Mucosa of rectum (tissue), 2 donors: Measurements from ENCODE around the gene KIT.

Experiments
- H3K27ac ChIP-seq, 2 donors: one replicate each; pipeline ENCODE4 v1.7.0; 2013; ENCODE audit warnings: inconsistent platforms in 2 of 2, low read depth in 2 of 2, low read length in 2 of 2
- H3K27me3 ChIP-seq, 2 donors: one replicate each; pipeline ENCODE4 v1.7.0; 2013; ENCODE audit warnings: low read length in 2 of 2; ENCODE audit not compliant: control insufficient read depth in 2 of 2, insufficient read depth in 2 of 2
- H3K36me3 ChIP-seq, 2 donors: one replicate each; pipeline ENCODE4 v1.7.0; 2013; ENCODE audit warnings: low read length in 2 of 2; ENCODE audit not compliant: control insufficient read depth in 2 of 2, insufficient read depth in 2 of 2
- H3K4me1 ChIP-seq, 2 donors: one replicate each; pipeline ENCODE4 v1.7.0; 2013; ENCODE audit warnings: low read length in 2 of 2, mild to moderate bottlenecking in 1 of 2; ENCODE audit not compliant: control insufficient read depth in 2 of 2, insufficient read depth in 2 of 2
- H3K4me3 ChIP-seq, 2 donors: one replicate each; pipeline ENCODE4 v1.7.0; 2013; ENCODE audit warnings: low read length in 2 of 2
- H3K9ac ChIP-seq, 2 donors: one replicate each; pipeline ENCODE4 v1.7.0; 2013; ENCODE audit warnings: low read length in 2 of 2, low read depth in 1 of 2, mild to moderate bottlenecking in 1 of 2
- H3K9me3 ChIP-seq, 2 donors: one replicate each; pipeline ENCODE4 v1.7.0; 2013; ENCODE audit warnings: low read length in 2 of 2; ENCODE audit not compliant: control insufficient read depth in 2 of 2
- donor health status: healthy.
- donor health status: Normal muscosa, but diverticular disease.

KIT gene

DNA sequence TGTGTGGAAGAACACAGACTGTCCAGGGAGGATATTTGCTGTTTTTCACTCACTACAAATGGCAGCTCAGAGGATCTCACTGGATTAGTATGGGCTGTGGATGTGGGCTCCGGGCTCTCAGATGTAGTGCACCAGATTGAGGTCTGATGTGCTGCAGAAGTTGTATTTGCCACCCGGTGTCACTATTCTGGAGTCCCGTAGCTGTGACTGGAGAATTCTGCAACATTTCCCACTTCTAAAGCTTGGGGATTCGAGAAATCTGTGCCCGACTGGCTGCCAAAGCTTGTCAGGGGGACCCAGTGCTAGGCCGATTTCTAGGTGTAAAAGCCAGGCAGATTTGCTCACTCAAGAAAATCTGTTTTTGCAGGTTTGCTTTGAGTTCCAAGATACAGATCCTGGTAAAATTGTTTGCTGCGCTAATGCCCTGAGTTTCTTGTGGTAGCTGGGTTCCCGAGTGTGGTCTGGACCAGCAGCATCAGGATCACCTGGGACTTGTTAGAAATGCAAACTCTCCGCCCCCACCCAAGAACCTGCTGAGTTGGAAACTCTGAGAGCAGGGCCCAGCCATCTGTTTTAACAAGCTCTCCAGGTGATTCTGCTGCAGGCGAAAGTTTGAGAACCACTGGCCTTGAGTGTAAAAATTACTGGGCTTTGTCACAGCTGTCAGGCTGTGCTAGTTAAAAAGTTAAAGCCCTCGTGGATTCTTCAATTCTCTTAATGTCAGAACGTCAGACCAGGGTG lies 18.1 kb downstream of the KIT start:
- H3K9me3 ChIP-seq, result no peaks in the 10 kb centered on the region
- no peak overlapping the region for H3K4me3 ChIP-seq
- H3K36me3 ChIP-seq, result no peaks in the 10 kb centered on the region
- H3K27me3 ChIP-seq, result no peaks in the 10 kb centered on the region
- no peaks in the 10 kb centered on the region for H3K4me1 ChIP-seq
- no peak overlapping the region for H3K27ac ChIP-seq
- H3K9ac ChIP-seq, result no peak overlapping the region

DNA sequence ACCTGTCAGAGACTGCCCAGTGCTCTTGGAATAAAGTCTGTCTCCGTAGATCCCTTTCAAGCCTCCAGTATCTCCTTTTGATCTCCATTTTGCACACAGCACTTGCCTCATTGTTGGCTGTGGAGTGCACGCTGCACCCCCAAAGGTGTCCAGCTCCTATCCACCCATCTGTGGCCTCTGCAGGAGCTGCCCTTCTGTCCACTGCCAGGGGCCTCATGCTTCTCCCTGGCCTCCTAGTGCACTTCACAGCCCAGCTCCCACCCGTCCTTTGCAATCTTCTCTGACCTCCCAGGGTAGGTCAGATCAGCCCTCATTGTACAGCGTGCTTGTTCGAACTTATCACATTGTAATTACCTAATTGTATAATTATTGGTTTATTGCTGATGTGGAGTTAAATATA lies 18.9 kb downstream of the KIT start:
- Histone ChIP-seq H3K27ac (no peak overlapping the region), H3K27me3 (no peaks in the 10 kb centered on the region), H3K9ac (no peak overlapping the region), H3K36me3 (no peaks in the 10 kb centered on the region), H3K4me1 (no peaks in the 10 kb centered on the region), H3K4me3 (no peak overlapping the region), H3K9me3 (no peaks in the 10 kb centered on the region)

DNA sequence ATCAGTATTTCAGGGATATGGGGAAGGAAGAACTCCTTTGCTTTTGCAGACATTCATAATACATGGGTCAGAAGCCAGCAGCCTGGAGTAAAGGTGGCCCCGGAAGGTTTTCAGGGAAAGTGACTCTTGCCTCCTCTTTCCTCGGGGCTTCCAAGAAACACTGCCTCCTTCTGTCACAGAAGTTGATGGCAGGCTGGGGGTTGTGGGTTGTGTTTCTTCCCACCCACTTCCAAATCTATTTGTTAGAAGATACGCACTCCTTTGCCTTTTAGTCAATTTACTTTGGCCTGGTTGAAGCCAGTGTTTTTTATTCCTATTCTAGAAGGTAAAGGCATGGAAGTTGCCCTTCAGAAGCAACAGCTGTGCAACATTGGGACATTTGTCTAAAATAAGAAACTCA lies 19.7 kb downstream of the KIT start:
- Histone ChIP-seq H3K36me3 (no peaks in the 10 kb centered on the region), H3K9ac (no peak overlapping the region), H3K9me3 (no peaks in the 10 kb centered on the region), H3K4me3 (no peak overlapping the region), H3K27ac (no peak overlapping the region), H3K27me3 (no peaks in the 10 kb centered on the region), H3K4me1 (no peaks in the 10 kb centered on the region)

DNA sequence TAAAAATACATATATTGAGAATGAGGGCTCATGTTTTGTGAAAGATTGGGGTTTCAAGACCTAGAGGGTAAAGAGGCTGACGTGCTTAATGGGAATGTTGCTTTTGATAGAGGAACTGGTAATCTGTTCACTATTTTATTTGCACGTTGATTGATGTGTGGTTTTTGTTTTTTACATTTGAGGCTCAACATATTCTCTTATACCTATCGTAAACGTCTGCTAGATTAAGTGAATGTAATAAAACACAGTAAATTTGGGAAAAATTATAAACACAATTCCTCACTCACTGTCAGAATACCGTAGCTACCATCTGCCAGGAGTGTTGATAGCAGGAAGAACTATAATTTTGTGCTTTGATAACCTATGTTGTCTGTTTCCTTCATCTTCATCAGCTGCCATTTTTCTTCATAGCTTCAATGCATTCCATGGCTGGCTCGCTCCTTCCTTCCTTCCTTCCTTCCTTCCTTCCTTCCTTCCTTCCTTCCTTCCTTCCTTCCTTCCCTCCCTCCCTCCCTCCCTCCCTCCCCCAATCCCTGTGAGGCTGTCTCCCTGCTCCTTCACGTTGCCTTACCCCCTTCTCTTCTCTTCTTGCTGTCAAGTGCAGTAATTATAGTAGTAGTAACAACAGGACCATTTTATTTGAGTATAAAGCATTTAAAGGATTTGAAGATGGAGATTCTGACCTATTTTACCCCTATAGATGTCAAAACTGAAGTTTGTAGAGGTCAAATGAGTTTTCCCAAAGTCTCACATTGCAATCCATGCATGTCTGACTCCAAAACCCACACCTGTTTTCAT lies 20.3 kb downstream of the KIT start:
- no peak overlapping the region for H3K27ac ChIP-seq
- H3K36me3 ChIP-seq, result no peaks in the 10 kb centered on the region
- no peaks in the 10 kb centered on the region for H3K27me3 ChIP-seq
- no peaks in the 10 kb centered on the region for H3K9me3 ChIP-seq
- H3K4me1 ChIP-seq, result no peaks in the 10 kb centered on the region
- H3K4me3 ChIP-seq, result no peak overlapping the region
- H3K9ac ChIP-seq, result no peak overlapping the region

DNA sequence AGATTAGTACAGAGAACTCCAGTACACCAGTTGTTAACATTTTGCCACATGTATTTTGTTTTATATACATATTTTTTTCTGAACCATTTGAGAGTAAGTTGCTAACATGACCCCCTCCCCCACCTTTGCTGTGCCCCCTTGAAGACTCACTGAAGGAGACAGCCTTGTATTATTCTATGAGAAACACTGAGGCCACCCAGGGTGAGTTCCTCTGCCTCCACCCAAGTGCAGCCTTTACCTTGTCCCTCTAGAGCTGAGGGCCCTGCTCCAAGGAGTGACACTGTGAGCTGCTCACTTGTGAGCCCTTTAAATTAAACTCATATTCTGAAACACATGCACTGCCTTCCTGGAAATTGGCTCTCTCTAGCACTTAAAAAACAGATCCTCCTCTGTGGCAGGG lies 21.1 kb downstream of the KIT start:
- Histone ChIP-seq H3K27ac (no peak overlapping the region), H3K9me3 (no peaks in the 10 kb centered on the region), H3K4me1 (no peaks in the 10 kb centered on the region), H3K27me3 (no peaks in the 10 kb centered on the region), H3K9ac (no peak overlapping the region), H3K36me3 (no peaks in the 10 kb centered on the region), H3K4me3 (no peak overlapping the region)

DNA sequence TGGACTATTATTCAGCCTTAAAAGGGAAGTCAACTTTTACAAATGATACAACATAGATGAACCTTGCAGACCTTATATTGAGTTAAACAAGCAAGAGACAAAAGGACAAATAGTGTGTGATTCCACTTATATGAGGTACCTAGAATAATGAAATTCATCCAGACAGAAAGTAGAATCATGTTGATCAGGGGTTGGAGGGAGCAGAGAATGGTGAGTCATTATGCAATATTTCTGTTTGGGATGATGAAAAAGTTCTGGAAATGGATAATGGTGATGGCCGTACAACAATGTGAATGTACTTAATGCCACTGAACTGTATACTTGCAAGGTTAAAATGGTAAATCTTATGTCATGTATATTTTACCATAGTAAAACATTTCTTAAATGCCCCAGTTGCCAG lies 22.1 kb downstream of the KIT start:
- no peak overlapping the region for H3K9ac ChIP-seq
- H3K4me1 ChIP-seq, result no peaks in the 10 kb centered on the region
- no peak overlapping the region for H3K4me3 ChIP-seq
- H3K27ac ChIP-seq, result no peak overlapping the region
- no peaks in the 10 kb centered on the region for H3K36me3 ChIP-seq
- H3K27me3 ChIP-seq, result no peaks in the 10 kb centered on the region
- no peaks in the 10 kb centered on the region for H3K9me3 ChIP-seq

DNA sequence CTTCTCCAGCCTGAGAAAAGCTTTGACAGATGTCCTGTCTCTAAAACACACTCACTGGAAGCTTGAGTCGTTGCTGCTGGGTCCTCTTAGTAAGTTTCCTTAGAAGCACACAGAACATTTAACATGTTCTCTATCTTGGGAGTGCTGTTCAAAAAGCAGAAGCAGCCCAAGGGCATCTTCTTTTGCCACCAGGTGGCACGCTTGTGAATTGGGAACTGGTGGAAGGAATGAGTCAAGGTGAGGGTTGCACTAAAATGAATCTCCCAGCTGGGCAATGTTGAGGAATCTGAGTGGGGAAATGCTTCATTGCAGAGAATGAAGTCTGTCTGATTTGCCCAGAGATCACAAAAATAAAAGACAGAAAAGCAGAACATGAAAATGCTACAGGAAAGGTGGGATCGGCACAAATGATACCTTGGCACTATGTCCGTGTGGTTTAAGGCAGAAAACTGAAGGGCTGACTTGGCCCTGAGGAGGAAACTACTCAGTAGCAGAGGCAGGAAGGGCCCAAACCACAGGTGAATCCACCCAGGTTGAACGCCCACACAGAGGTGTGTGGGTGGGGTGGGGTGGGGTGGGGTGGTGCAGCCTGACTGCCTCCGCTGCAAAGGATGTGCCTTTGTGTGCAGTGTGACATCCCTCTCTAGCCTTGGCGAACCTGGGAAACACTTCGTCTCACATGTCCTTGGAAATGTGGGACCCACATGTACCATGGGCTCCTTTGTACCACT lies 26.0 kb downstream of the KIT start:
- Histone ChIP-seq H3K27ac (no peak overlapping the region), H3K27me3 (no peaks in the 10 kb centered on the region), H3K4me1 (no peaks in the 10 kb centered on the region), H3K36me3 (no peaks in the 10 kb centered on the region), H3K4me3 (no peak overlapping the region), H3K9me3 (no peaks in the 10 kb centered on the region), H3K9ac (no peak overlapping the region)

DNA sequence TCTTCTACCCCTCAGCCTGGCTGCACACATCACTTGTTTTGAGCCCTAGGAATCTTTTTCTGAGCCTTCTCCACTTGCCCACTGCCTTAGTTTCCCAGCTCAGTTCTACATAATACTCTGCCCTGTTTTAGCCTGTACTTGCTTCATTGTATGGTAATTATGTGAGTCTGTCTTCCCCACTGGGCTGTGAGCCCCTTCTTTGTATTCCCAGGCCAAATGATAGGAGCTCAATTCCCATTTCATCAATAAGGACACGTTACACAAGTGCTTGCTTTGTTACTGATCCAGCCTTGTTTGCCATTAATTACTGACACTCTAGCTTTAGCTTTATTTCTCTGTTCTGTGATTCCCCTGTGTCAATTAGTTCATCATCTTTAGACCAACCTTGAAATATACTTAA lies 28.1 kb downstream of the KIT start:
- Histone ChIP-seq H3K36me3 (no peaks in the 10 kb centered on the region), H3K4me1 (no peaks in the 10 kb centered on the region), H3K9me3 (no peaks in the 10 kb centered on the region), H3K9ac (no peak overlapping the region), H3K27ac (no peak overlapping the region), H3K27me3 (no peaks in the 10 kb centered on the region), H3K4me3 (no peak overlapping the region)

DNA sequence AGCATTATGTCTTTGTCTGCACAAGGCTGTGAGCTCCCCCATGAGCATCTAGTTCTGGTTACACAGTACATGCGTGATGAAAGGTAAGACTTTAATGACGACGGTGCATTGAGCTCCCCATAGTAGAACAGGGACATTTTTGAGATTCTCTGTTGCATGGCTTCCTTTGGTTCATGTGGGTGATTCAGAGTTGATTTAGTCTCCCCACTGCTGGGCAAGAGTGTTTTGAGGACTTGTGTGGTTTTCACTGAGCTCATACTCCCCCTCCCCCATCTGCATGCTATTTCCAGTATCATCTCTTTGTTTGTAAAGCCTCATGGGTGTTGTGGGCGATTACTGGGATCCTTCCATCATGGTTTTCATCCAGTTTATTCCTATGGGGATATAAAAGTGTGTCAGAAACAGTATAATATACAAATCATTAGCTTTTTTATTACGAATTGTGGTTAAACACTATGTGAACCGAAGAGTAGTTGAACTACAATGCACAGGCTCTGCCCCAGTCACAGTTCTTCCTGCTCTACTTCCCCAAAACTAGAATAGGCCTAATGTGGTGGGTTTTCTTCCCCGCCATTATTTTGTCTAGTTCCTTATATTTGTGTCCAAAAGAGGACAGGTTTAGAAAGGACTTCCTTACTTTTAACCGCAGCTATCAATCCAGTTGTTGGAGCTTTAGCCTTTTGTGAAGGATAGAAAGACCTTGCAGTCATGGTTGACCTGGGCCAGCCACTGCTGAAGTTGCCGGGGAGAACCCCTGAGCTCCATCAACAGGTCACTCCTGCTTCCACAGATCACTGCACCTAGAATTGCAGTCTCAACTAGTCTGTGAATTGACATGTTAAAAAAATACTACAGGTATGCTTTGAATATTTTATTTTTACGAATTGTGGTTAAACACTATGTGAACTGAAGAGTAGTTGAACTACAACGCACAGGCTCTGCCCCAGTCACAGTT lies 30.4 kb downstream of the KIT start:
- H3K4me3 ChIP-seq, result no peak overlapping the region
- H3K4me1 ChIP-seq, result no peaks in the 10 kb centered on the region
- H3K9ac ChIP-seq, result no peak overlapping the region
- H3K9me3 ChIP-seq, result no peaks in the 10 kb centered on the region
- no peak overlapping the region for H3K27ac ChIP-seq
- no peaks in the 10 kb centered on the region for H3K36me3 ChIP-seq
- H3K27me3 ChIP-seq, result no peaks in the 10 kb centered on the region
